ENCODE measurements around the gene KRTAP2-2. TPM values are rescaled to one million over a fixed set of nuclear protein-coding genes. Genes with fewer than 3 reads are reported as not detected.

KRTAP2-2 gene
- total and polyA plus RNA-seq, 4 donors: not detected

Other genes with a start within 250 kb of the KRTAP2-2 start
Only the 30 nearest of the 37 such genes appear.
- not detected for gene KRT20, start 170.0 kb downstream of the KRTAP2-2 start, total RNA-seq
- gene KRT20, start 170.0 kb downstream of the KRTAP2-2 start, polyA plus RNA-seq: 100 to 1,000 TPM in 1 of 2 donors, 1 to 10 TPM in 1; 3.9 to 193 TPM
- under 1 TPM; 0.30 to 0.39 TPM for gene KRT23, start 117.6 kb downstream of the KRTAP2-2 start, total RNA-seq
- gene KRT23, start 117.6 kb downstream of the KRTAP2-2 start, polyA plus RNA-seq: under 1 TPM in 1 of 2 donors, not detected in 1; 0.50 TPM
- gene KRT39, start 88.3 kb downstream of the KRTAP2-2 start, total RNA-seq: not detected
- not detected for gene KRT39, start 88.3 kb downstream of the KRTAP2-2 start, polyA plus RNA-seq
- gene KRT40, start 70.9 kb downstream of the KRTAP2-2 start, total RNA-seq: not detected
- gene KRT40, start 70.9 kb downstream of the KRTAP2-2 start, polyA plus RNA-seq: not detected
- gene KRTAP3-3, start 61.1 kb downstream of the KRTAP2-2 start, total RNA-seq: not detected
- gene KRTAP3-3, start 61.1 kb downstream of the KRTAP2-2 start, polyA plus RNA-seq: not detected
- gene KRTAP3-2, start 55.3 kb downstream of the KRTAP2-2 start, total RNA-seq: not detected
- gene KRTAP3-2, start 55.3 kb downstream of the KRTAP2-2 start, polyA plus RNA-seq: not detected
- not detected for gene KRTAP3-1, start 46.1 kb downstream of the KRTAP2-2 start, total RNA-seq
- gene KRTAP3-1, start 46.1 kb downstream of the KRTAP2-2 start, polyA plus RNA-seq: not detected
- not detected for gene KRTAP1-5, start 28.0 kb downstream of the KRTAP2-2 start, total RNA-seq
- not detected for gene KRTAP1-5, start 28.0 kb downstream of the KRTAP2-2 start, polyA plus RNA-seq
- gene KRTAP1-4, start 25.0 kb downstream of the KRTAP2-2 start, total RNA-seq: not detected
- not detected for gene KRTAP1-4, start 25.0 kb downstream of the KRTAP2-2 start, polyA plus RNA-seq
- not detected for gene KRTAP1-3, start 20.4 kb downstream of the KRTAP2-2 start, total RNA-seq
- not detected for gene KRTAP1-3, start 20.4 kb downstream of the KRTAP2-2 start, polyA plus RNA-seq
- not detected for gene KRTAP1-1, start 13.8 kb downstream of the KRTAP2-2 start, total RNA-seq
- gene KRTAP1-1, start 13.8 kb downstream of the KRTAP2-2 start, polyA plus RNA-seq: not detected
- gene KRTAP2-1, start 7.9 kb downstream of the KRTAP2-2 start, total RNA-seq: not detected
- gene KRTAP2-1, start 7.9 kb downstream of the KRTAP2-2 start, polyA plus RNA-seq: not detected
- not detected for gene KRTAP2-3, start 4.9 kb upstream of the KRTAP2-2 start, total RNA-seq
- not detected for gene KRTAP2-3, start 4.9 kb upstream of the KRTAP2-2 start, polyA plus RNA-seq
- not detected for gene KRTAP2-4, start 10.6 kb upstream of the KRTAP2-2 start, total RNA-seq
- not detected for gene KRTAP2-4, start 10.6 kb upstream of the KRTAP2-2 start, polyA plus RNA-seq
- not detected for gene KRTAP4-7, start 28.9 kb upstream of the KRTAP2-2 start, total RNA-seq
- gene KRTAP4-7, start 28.9 kb upstream of the KRTAP2-2 start, polyA plus RNA-seq: not detected
- gene KRTAP4-8, start 42.9 kb upstream of the KRTAP2-2 start, total RNA-seq: not detected
- not detected for gene KRTAP4-8, start 42.9 kb upstream of the KRTAP2-2 start, polyA plus RNA-seq
- not detected for gene KRTAP4-16, start 47.0 kb upstream of the KRTAP2-2 start, total RNA-seq
- not detected for gene KRTAP4-16, start 47.0 kb upstream of the KRTAP2-2 start, polyA plus RNA-seq
- not detected for gene KRTAP4-9, start 50.2 kb upstream of the KRTAP2-2 start, total RNA-seq
- under 1 TPM in 1 of 2 donors, not detected in 1; 0.13 TPM for gene KRTAP4-9, start 50.2 kb upstream of the KRTAP2-2 start, polyA plus RNA-seq
- not detected for gene KRTAP4-11, start 63.1 kb upstream of the KRTAP2-2 start, total RNA-seq
- gene KRTAP4-11, start 63.1 kb upstream of the KRTAP2-2 start, polyA plus RNA-seq: not detected
- gene KRTAP4-12, start 69.0 kb upstream of the KRTAP2-2 start, total RNA-seq: not detected
- gene KRTAP4-12, start 69.0 kb upstream of the KRTAP2-2 start, polyA plus RNA-seq: not detected
- not detected for gene KRTAP4-6, start 85.3 kb upstream of the KRTAP2-2 start, total RNA-seq
- gene KRTAP4-6, start 85.3 kb upstream of the KRTAP2-2 start, polyA plus RNA-seq: not detected
- not detected for gene KRTAP4-5, start 94.6 kb upstream of the KRTAP2-2 start, total RNA-seq
- gene KRTAP4-5, start 94.6 kb upstream of the KRTAP2-2 start, polyA plus RNA-seq: not detected
- gene KRTAP4-4, start 105.5 kb upstream of the KRTAP2-2 start, total RNA-seq: not detected
- not detected for gene KRTAP4-4, start 105.5 kb upstream of the KRTAP2-2 start, polyA plus RNA-seq
- not detected for gene KRTAP4-3, start 113.0 kb upstream of the KRTAP2-2 start, total RNA-seq
- gene KRTAP4-3, start 113.0 kb upstream of the KRTAP2-2 start, polyA plus RNA-seq: not detected
- gene KRTAP4-2, start 123.0 kb upstream of the KRTAP2-2 start, total RNA-seq: not detected
- not detected for gene KRTAP4-2, start 123.0 kb upstream of the KRTAP2-2 start, polyA plus RNA-seq
- not detected for gene KRTAP4-1, start 129.7 kb upstream of the KRTAP2-2 start, total RNA-seq
- gene KRTAP4-1, start 129.7 kb upstream of the KRTAP2-2 start, polyA plus RNA-seq: not detected
- gene KRTAP9-1, start 134.7 kb upstream of the KRTAP2-2 start, total RNA-seq: not detected
- not detected for gene KRTAP9-1, start 134.7 kb upstream of the KRTAP2-2 start, polyA plus RNA-seq
- not detected for gene KRTAP9-2, start 171.4 kb upstream of the KRTAP2-2 start, total RNA-seq
- gene KRTAP9-2, start 171.4 kb upstream of the KRTAP2-2 start, polyA plus RNA-seq: not detected
- gene KRTAP9-3, start 177.2 kb upstream of the KRTAP2-2 start, total RNA-seq: not detected
- not detected for gene KRTAP9-3, start 177.2 kb upstream of the KRTAP2-2 start, polyA plus RNA-seq
- gene KRTAP9-8, start 182.8 kb upstream of the KRTAP2-2 start, total RNA-seq: not detected
- gene KRTAP9-8, start 182.8 kb upstream of the KRTAP2-2 start, polyA plus RNA-seq: not detected